Activated B cell treated with CpG ODN at 0.5 μM for 24 hours (primary cell): ENCODE measurements around the gene KRTAP3-1. TPM values are rescaled to one million over a fixed set of nuclear protein-coding genes. Genes with fewer than 3 reads are reported as not detected.

Experiments used
- ATAC-seq: fragments of 200-7000 bp; cut with Tn5 transposase; one replicate; pipeline ENCODE4 v1.10.0; 2021; ENCODE audit warnings: low read depth, mild to moderate bottlenecking, moderate library complexity
- CTCF ChIA-PET: fragments of 350-600 bp; sonication (Branson Sonifier 250); formaldehyde crosslinking; loops from one replicate; lab custom pipeline; 2021; ENCODE audit warnings: antibody characterized with exemption; lab: Charles Lee
- POLR2A ChIA-PET: fragments of 350-600 bp; sonication (Branson Sonifier 250); formaldehyde crosslinking; loops from one replicate; lab custom pipeline; 2021; ENCODE audit warnings: antibody characterized with exemption; lab: Charles Lee
- DNase-seq: peaks from one replicate; pipeline ENCODE4 v3.0.0; 2022
- H3K27ac Mint-ChIP-seq: one replicate; pipeline ENCODE4 v1.8.0; 2020; ENCODE audit warnings: mixed read lengths
- H3K27me3 Mint-ChIP-seq: one replicate; pipeline ENCODE4 v1.8.0; 2021; ENCODE audit warnings: mixed read lengths
- H3K36me3 Mint-ChIP-seq: one replicate; pipeline ENCODE4 v1.8.0; 2021; ENCODE audit warnings: low read depth, mixed read lengths
- H3K4me1 Mint-ChIP-seq: one replicate; pipeline ENCODE4 v1.8.0; 2021; ENCODE audit warnings: mixed read lengths
- H3K4me3 Mint-ChIP-seq: one replicate; pipeline ENCODE4 v1.8.0; 2020; ENCODE audit warnings: mild to moderate bottlenecking, mixed read lengths
- H3K9me3 Mint-ChIP-seq: one replicate; pipeline ENCODE4 v1.8.0; 2020; ENCODE audit warnings: mixed read lengths
- intact Hi-C: fragments of 100-400 bp; cut with micrococcal nuclease; formaldehyde crosslinking; loops from one replicate; pipeline ENCODE4 v1.15.1; 2024
- total RNA-seq: library from RNA; stranded (reverse); gene quantifications from 2 replicates; pipeline ENCODE4 v1.2.3, GENCODE V29; 2022
- TF ChIP-seq, protein P1 (sequence below): fragments of 200-600 bp; IDR thresholded peaks from one replicate; pipeline ENCODE4 v1.8.0; 2022; ENCODE audit warnings: antibody characterized with exemption, mild to moderate bottlenecking

The KRTAP3-1 gene
- total RNA-seq, 1 donor from 2014 or later, result not detected

DNA sequence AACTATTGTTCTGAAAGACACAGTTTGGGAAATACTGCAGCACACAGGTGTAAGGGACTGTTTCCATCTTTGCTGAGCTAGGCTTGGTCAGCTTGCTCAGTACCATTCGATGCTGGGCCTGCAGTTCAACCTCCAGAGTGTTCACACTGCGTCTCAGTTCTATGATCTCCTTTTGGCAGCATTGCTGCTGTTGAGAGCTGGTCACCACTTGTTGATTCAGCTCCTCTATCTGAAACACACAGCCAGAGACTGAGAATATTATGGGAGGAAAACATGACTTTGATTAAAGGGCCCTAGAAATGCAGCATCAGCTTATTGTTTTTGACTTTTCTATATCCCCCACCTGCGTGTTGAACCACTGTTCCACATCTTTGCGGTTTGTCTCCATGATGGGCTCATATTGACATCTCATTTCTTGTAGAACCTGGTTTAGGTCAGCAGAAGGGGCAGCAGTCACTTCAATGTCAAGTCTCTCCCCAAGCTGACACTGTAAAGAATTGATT is 46.8 kb downstream of the KRTAP3-1 start:
- no peak for DNase-seq
- intact Hi-C loops, result no loop called here
- Mint-ChIP-seq H3K4me1 (no peaks in the 10 kb centered on the region), H3K27me3 (peaks cover 13% of the 10 kb centered on the region), H3K4me3 (no peak overlapping the region), H3K9me3 (no peaks in the 10 kb centered on the region), H3K27ac (no peak overlapping the region), H3K36me3 (no peaks in the 10 kb centered on the region)
- ChIA-PET POLR2A (no interaction called here), CTCF (interaction anchor here (1.1 kb wide), 1 partner anchor 8 kb away, joined by 3 read pairs; no protein-coding TSS in a partner anchor)
- no peak for ATAC-seq
- TF ChIP-seq, protein P1, sequence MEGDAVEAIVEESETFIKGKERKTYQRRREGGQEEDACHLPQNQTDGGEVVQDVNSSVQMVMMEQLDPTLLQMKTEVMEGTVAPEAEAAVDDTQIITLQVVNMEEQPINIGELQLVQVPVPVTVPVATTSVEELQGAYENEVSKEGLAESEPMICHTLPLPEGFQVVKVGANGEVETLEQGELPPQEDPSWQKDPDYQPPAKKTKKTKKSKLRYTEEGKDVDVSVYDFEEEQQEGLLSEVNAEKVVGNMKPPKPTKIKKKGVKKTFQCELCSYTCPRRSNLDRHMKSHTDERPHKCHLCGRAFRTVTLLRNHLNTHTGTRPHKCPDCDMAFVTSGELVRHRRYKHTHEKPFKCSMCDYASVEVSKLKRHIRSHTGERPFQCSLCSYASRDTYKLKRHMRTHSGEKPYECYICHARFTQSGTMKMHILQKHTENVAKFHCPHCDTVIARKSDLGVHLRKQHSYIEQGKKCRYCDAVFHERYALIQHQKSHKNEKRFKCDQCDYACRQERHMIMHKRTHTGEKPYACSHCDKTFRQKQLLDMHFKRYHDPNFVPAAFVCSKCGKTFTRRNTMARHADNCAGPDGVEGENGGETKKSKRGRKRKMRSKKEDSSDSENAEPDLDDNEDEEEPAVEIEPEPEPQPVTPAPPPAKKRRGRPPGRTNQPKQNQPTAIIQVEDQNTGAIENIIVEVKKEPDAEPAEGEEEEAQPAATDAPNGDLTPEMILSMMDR, result no peak

DNA sequence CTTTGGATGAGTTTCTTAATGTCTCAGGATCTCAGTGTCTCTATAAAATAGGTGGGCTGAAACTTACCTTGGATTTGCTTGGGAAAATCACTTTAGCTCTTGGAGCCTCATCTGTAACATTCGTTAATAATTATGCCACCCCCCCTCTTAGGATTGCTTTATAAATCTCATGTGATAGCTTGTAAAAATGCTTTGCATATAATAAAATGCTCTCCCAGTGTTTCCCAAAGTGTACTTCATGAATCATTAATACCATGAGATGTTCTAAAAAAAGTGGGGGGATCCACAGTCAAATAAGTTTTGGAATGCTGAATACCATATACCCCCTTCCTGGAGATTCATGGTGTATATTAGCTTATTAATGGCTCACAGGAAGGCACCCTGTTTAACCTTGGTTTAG is 47.3 kb downstream of the KRTAP3-1 start:
- ATAC-seq, result no peak
- no peak for DNase-seq
- ChIA-PET CTCF (interaction anchor here (1.1 kb wide), 1 partner anchor 9 kb away, joined by 3 read pairs; no protein-coding TSS in a partner anchor), POLR2A (no interaction called here)
- TF ChIP-seq, protein P1, result no peak
- no peaks in the 10 kb centered on the region for H3K4me1 Mint-ChIP-seq
- intact Hi-C loops, result no loop called here
- no peaks in the 10 kb centered on the region for H3K36me3 Mint-ChIP-seq
- no peak overlapping the region for H3K27ac Mint-ChIP-seq
- H3K9me3 Mint-ChIP-seq, result no peaks in the 10 kb centered on the region
- H3K27me3 Mint-ChIP-seq, result peaks cover 13% of the 10 kb centered on the region
- H3K4me3 Mint-ChIP-seq, result no peak overlapping the region

DNA sequence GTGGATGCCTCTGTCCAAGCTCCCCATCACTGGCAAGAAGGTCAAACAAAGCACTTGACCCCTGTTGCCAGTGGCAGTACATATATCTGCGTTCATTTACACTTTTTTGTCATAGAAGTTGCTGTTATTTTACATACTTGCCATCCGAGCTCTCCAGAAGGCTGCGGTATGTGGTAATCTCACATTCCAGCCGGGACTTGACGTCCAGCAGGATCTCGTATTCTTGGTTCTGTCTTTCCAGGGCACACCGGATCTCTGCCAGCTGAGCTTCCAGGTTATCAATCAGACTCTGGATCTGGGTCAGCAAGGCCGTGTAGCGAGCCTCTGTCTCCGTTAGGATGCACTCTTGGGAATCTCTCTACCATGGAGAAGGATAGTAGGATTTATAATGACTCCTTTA is 48.8 kb downstream of the KRTAP3-1 start:
- no peaks in the 10 kb centered on the region for H3K9me3 Mint-ChIP-seq
- peaks cover 14% of the 10 kb centered on the region for H3K27me3 Mint-ChIP-seq
- DNase-seq (no peak), ATAC-seq (no peak)
- H3K27ac Mint-ChIP-seq, result no peak overlapping the region
- TF ChIP-seq, protein P1, result no peak
- H3K4me1 Mint-ChIP-seq, result no peaks in the 10 kb centered on the region
- CTCF ChIA-PET, result no interaction called here
- no peaks in the 10 kb centered on the region for H3K36me3 Mint-ChIP-seq
- H3K4me3 Mint-ChIP-seq, result no peak overlapping the region
- POLR2A ChIA-PET, result interaction anchor here (0.7 kb wide), 1 partner anchor 9 kb away, joined by 4 read pairs; no protein-coding TSS in a partner anchor
- intact Hi-C loops, result no loop called here

Other genes starting within 250 kb of the KRTAP3-1 start
- not detected in 2 replicates for gene KRT26, start 236.9 kb downstream of the KRTAP3-1 start, total RNA-seq
- not detected in 2 replicates for gene KRT27, start 226.6 kb downstream of the KRTAP3-1 start, total RNA-seq
- not detected in 2 replicates for gene KRT28, start 209.2 kb downstream of the KRTAP3-1 start, total RNA-seq
- 40.7 and 46.7 TPM in 2 replicates for gene KRT10, start 186.5 kb downstream of the KRTAP3-1 start, total RNA-seq
- gene KRT12, start 141.9 kb downstream of the KRTAP3-1 start, total RNA-seq, result not detected in 2 replicates
- not detected in 2 replicates for gene KRT20, start 123.9 kb downstream of the KRTAP3-1 start, total RNA-seq
- not detected in 2 replicates for gene KRT23, start 71.5 kb downstream of the KRTAP3-1 start, total RNA-seq
- gene KRT39, start 42.2 kb downstream of the KRTAP3-1 start, total RNA-seq, result not detected in 2 replicates
- not detected in 2 replicates for gene KRT40, start 24.8 kb downstream of the KRTAP3-1 start, total RNA-seq
- not detected in 2 replicates for gene KRTAP3-3, start 15.0 kb downstream of the KRTAP3-1 start, total RNA-seq
- not detected in 2 replicates for gene KRTAP3-2, start 9.2 kb downstream of the KRTAP3-1 start, total RNA-seq
- gene KRTAP1-5, start 18.1 kb upstream of the KRTAP3-1 start, total RNA-seq, result not detected in 2 replicates
- not detected in 2 replicates for gene KRTAP1-4, start 21.1 kb upstream of the KRTAP3-1 start, total RNA-seq
- not detected in 2 replicates for gene KRTAP1-3, start 25.7 kb upstream of the KRTAP3-1 start, total RNA-seq
- not detected in 2 replicates for gene KRTAP1-1, start 32.3 kb upstream of the KRTAP3-1 start, total RNA-seq
- not detected in 2 replicates for gene KRTAP2-1, start 38.2 kb upstream of the KRTAP3-1 start, total RNA-seq
- not detected in 2 replicates for gene KRTAP2-2, start 46.1 kb upstream of the KRTAP3-1 start, total RNA-seq
- not detected in 2 replicates for gene KRTAP2-3, start 51.0 kb upstream of the KRTAP3-1 start, total RNA-seq
- not detected in 2 replicates for gene KRTAP2-4, start 56.8 kb upstream of the KRTAP3-1 start, total RNA-seq
- gene KRTAP4-7, start 75.0 kb upstream of the KRTAP3-1 start, total RNA-seq, result not detected in 2 replicates
- gene KRTAP4-8, start 89.0 kb upstream of the KRTAP3-1 start, total RNA-seq, result not detected in 2 replicates
- gene KRTAP4-16, start 93.1 kb upstream of the KRTAP3-1 start, total RNA-seq, result not detected in 2 replicates
- gene KRTAP4-9, start 96.3 kb upstream of the KRTAP3-1 start, total RNA-seq, result not detected in 2 replicates
- gene KRTAP4-11, start 109.2 kb upstream of the KRTAP3-1 start, total RNA-seq, result not detected in 2 replicates
- gene KRTAP4-12, start 115.1 kb upstream of the KRTAP3-1 start, total RNA-seq, result not detected in 2 replicates
- gene KRTAP4-6, start 131.4 kb upstream of the KRTAP3-1 start, total RNA-seq, result not detected in 2 replicates
- not detected in 2 replicates for gene KRTAP4-5, start 140.7 kb upstream of the KRTAP3-1 start, total RNA-seq
- not detected in 2 replicates for gene KRTAP4-4, start 151.6 kb upstream of the KRTAP3-1 start, total RNA-seq
- gene KRTAP4-3, start 159.1 kb upstream of the KRTAP3-1 start, total RNA-seq, result not detected in 2 replicates
- gene KRTAP4-2, start 169.1 kb upstream of the KRTAP3-1 start, total RNA-seq, result not detected in 2 replicates
- gene KRTAP4-1, start 175.8 kb upstream of the KRTAP3-1 start, total RNA-seq, result not detected in 2 replicates
- not detected in 2 replicates for gene KRTAP9-1, start 180.8 kb upstream of the KRTAP3-1 start, total RNA-seq
- gene KRTAP9-2, start 217.5 kb upstream of the KRTAP3-1 start, total RNA-seq, result not detected in 2 replicates
- not detected in 2 replicates for gene KRTAP9-3, start 223.3 kb upstream of the KRTAP3-1 start, total RNA-seq
- not detected in 2 replicates for gene KRTAP9-8, start 228.9 kb upstream of the KRTAP3-1 start, total RNA-seq
- gene KRTAP9-4, start 240.6 kb upstream of the KRTAP3-1 start, total RNA-seq, result not detected in 2 replicates
- gene KRTAP9-9, start 246.3 kb upstream of the KRTAP3-1 start, total RNA-seq, result not detected in 2 replicates